ENCODE data around the gene SVEP1.

Gene SVEP1

DNA sequence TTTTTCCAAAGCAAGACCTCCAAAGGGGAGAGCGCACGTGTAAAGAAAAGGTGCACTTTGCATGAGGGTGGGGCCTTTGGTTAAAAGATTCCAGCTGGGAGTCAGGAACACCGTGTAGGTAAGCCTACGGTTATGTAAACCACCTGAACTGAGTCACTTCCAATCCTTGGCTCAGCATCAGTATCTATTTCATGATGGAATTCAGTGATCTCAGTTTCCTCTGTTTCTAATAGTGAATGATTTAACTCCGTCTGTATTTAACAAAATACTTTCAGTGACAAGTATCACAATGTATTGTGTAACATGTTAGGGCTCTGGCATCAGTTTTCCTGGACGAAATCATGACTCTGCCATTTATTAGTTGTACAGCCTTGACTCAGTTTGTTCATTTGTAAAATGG, 1.3 kb upstream of the SVEP1 start:
- Histone ChIP-seq H3K27me3 (ENCODE audit: control insufficient read depth, insufficient read depth, low read length, poor library complexity, severe bottlenecking) (peaks cover 51% of the 10 kb centered on the region), H3K4me1 (ENCODE audit: control insufficient read depth, insufficient read depth, low read length) (peaks cover 4% of the 10 kb centered on the region), H3K27ac (ENCODE audit: insufficient read depth, low read depth, low read length, poor library complexity, severe bottlenecking) (no peak overlapping the region), H3K36me3 (ENCODE audit: control insufficient read depth, insufficient read depth, low read length) (no peaks in the 10 kb centered on the region), H3K9me3 (ENCODE audit: control insufficient read depth, low read length) (no peaks in the 10 kb centered on the region), H3K4me3 (ENCODE audit: insufficient read depth, low read depth, low read length) (no peak overlapping the region)
- 69% methylated on average over 5 to 6 of the region's 6 CpGs for WGBS, 2 experiments

DNA sequence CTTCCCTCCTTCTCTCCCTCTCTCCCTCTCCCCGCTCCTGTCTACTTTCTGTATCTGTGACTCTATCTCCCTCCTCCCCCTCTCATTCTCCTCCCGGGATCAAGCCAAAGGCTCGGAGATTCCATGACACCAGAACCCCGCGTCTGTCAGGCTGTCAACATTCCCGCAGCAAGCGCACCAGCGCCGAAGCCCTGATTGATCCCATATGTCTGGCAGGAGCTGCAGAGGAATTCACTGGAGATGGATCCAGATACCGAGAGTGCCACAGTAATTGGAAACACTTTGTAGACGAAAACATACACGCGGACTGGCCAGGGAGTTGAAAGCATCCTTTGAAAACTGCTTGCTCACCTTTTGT, 300 bp upstream of the SVEP1 start:
- Histone ChIP-seq H3K4me3 (ENCODE audit: insufficient read depth, low read depth, low read length) (peak overlapping the region; percentile 56), H3K4me1 (ENCODE audit: control insufficient read depth, insufficient read depth, low read length) (peaks cover 4% of the 10 kb centered on the region), H3K36me3 (ENCODE audit: control insufficient read depth, insufficient read depth, low read length) (no peaks in the 10 kb centered on the region), H3K9me3 (ENCODE audit: control insufficient read depth, low read length) (no peaks in the 10 kb centered on the region), H3K27ac (ENCODE audit: insufficient read depth, low read depth, low read length, poor library complexity, severe bottlenecking) (no peak overlapping the region), H3K27me3 (ENCODE audit: control insufficient read depth, insufficient read depth, low read length, poor library complexity, severe bottlenecking) (peaks cover 51% of the 10 kb centered on the region)
- 2 to 4% methylated on average over 13 of the region's 13 CpGs for WGBS, 2 experiments

DNA sequence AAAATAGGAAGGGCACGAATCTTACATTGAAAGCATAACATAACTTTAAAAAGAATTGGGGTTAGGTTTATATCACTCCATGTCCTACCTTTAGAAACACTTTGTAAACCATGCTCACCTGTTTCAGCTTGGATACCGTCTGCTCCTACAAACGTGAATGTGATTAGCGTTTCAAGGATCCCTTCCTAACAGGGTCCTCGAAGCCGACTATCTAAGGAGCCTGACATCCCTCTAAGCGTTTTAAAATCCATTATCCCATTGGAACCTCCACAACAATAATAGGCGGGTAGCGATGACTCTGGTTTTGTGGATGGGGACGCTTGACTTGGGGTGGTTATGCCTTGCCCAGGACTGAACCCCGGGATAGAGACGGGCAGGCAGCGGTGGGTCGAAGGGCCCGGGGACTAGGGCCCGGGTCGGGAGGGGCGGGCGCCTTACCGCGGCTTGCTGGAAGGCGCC, 937 bp downstream of the SVEP1 start:
- WGBS, 2 experiments = 8 to 9% methylated on average over 20 to 22 of the region's 22 CpGs
- Histone ChIP-seq H3K27me3 (ENCODE audit: control insufficient read depth, insufficient read depth, low read length, poor library complexity, severe bottlenecking) (peaks cover 51% of the 10 kb centered on the region), H3K4me3 (ENCODE audit: insufficient read depth, low read depth, low read length) (peak overlapping the region; percentile 56), H3K27ac (ENCODE audit: insufficient read depth, low read depth, low read length, poor library complexity, severe bottlenecking) (no peak overlapping the region), H3K36me3 (ENCODE audit: control insufficient read depth, insufficient read depth, low read length) (no peaks in the 10 kb centered on the region), H3K4me1 (ENCODE audit: control insufficient read depth, insufficient read depth, low read length) (peaks cover 4% of the 10 kb centered on the region), H3K9me3 (ENCODE audit: control insufficient read depth, low read length) (no peaks in the 10 kb centered on the region)

DNA sequence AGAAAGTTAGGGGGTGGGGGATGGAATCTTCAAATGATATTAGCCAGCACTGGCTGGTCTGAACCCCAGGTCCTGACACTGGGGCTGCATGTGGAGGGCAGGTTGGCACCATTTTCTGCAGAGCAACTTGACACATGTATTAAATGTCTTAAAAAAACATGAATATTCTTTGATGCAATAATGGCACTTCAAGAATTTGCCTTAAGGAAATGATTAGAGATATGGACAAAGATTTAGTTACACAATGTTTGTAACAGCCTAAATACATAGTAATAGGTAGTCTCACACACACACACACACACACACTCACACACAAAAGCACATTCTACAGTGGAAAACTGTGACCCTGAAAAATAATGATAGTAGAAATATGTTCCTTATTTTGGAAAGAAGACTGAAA, 3.6 kb downstream of the SVEP1 start:
- H3K27me3 ChIP-seq (ENCODE audit: control insufficient read depth, insufficient read depth, low read length, poor library complexity, severe bottlenecking) = peaks cover 39% of the 10 kb centered on the region
- H3K27ac ChIP-seq (ENCODE audit: insufficient read depth, low read depth, low read length, poor library complexity, severe bottlenecking) = no peak overlapping the region
- H3K4me1 ChIP-seq (ENCODE audit: control insufficient read depth, insufficient read depth, low read length) = peaks cover 4% of the 10 kb centered on the region
- H3K9me3 ChIP-seq (ENCODE audit: control insufficient read depth, low read length) = no peaks in the 10 kb centered on the region
- H3K4me3 ChIP-seq (ENCODE audit: insufficient read depth, low read depth, low read length) = no peak overlapping the region
- H3K36me3 ChIP-seq (ENCODE audit: control insufficient read depth, insufficient read depth, low read length) = no peaks in the 10 kb centered on the region

DNA sequence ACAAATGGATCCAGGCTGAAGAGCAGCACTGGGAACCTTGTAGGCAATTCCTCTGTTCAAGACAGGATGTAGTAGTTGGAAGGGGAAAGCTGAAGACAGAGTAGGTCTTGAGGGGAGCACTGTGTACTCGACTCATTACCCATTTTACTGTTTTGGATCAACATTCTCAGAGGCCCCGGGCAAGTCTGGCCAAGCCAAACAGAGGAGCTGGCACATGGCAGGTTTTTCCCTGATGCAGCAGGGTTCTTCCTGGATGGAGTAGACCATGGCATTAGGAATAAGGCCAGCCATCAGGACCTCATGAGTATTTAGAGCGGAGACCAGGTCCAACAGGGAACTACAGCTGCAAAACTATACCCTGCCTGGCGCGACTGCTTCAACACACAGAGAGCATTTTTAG, 4.4 kb downstream of the SVEP1 start:
- Histone ChIP-seq H3K4me3 (ENCODE audit: insufficient read depth, low read depth, low read length) (no peak overlapping the region), H3K9me3 (ENCODE audit: control insufficient read depth, low read length) (no peaks in the 10 kb centered on the region), H3K27me3 (ENCODE audit: control insufficient read depth, insufficient read depth, low read length, poor library complexity, severe bottlenecking) (peaks cover 32% of the 10 kb centered on the region), H3K27ac (ENCODE audit: insufficient read depth, low read depth, low read length, poor library complexity, severe bottlenecking) (no peak overlapping the region), H3K4me1 (ENCODE audit: control insufficient read depth, insufficient read depth, low read length) (peaks cover 4% of the 10 kb centered on the region), H3K36me3 (ENCODE audit: control insufficient read depth, insufficient read depth, low read length) (no peaks in the 10 kb centered on the region)
- 90 to 97% methylated on average over 5 of the region's 5 CpGs for WGBS, 2 experiments

DNA sequence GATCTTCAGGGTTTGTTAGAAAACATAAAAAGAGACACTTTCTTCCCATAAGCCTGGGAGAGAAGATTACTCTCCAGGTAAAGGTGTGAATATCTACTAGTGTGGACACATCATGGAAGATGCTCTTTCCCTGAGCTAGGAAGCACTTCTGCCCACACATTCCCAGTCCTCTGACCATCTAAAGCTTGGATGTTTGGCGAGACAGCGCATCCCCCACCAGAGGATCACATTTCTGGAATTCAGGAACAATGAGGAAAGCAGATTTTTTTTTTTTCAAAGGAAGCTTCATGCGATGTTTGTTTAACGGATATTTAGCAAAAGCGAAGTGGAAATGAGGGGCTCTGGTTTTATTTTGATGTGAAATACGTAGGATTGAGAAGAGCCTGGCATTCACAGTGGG, 6.2 kb downstream of the SVEP1 start:
- no peaks in the 10 kb centered on the region for H3K36me3 ChIP-seq (ENCODE audit: control insufficient read depth, insufficient read depth, low read length)
- H3K4me3 ChIP-seq (ENCODE audit: insufficient read depth, low read depth, low read length) = no peak overlapping the region
- 83 to 87% methylated on average over 6 of the region's 6 CpGs for WGBS, 2 experiments
- no peaks in the 10 kb centered on the region for H3K4me1 ChIP-seq (ENCODE audit: control insufficient read depth, insufficient read depth, low read length)
- H3K27ac ChIP-seq (ENCODE audit: insufficient read depth, low read depth, low read length, poor library complexity, severe bottlenecking) = no peak overlapping the region
- H3K27me3 ChIP-seq (ENCODE audit: control insufficient read depth, insufficient read depth, low read length, poor library complexity, severe bottlenecking) = peaks cover 13% of the 10 kb centered on the region
- no peaks in the 10 kb centered on the region for H3K9me3 ChIP-seq (ENCODE audit: control insufficient read depth, low read length)

DNA sequence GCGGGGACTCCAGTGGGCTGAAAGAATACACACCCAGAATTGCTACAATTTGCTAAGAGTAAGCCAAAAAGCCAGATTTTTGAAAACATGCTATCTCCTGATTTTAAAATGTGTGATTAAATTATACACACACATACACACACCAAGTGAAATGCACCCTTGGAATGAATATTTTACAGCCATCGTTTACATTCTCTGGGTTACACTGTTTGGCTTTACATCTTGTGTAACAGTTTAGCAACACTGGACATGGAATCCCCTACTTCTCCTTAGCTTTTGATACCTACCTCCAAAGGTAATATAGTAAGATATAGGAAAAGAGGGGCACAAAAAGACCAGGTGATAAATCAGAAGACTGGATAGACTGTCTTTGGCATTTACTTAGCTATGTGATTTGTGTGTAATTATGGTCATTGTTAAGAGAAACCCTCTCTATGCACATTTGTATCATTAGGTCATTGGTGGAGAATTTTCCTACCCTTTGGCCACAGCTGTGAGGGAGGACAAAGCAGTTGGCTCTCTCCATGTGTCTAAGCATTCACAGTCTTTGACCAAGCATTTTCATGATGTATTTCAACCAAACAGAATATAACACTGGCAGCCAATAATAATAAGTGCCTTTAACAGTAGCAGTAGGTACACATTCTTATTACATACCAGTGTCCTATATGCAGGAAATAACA, 7.6 kb downstream of the SVEP1 start:
- no peak overlapping the region for H3K27ac ChIP-seq (ENCODE audit: insufficient read depth, low read depth, low read length, poor library complexity, severe bottlenecking)
- H3K27me3 ChIP-seq (ENCODE audit: control insufficient read depth, insufficient read depth, low read length, poor library complexity, severe bottlenecking) = no peaks in the 10 kb centered on the region
- no peak overlapping the region for H3K4me3 ChIP-seq (ENCODE audit: insufficient read depth, low read depth, low read length)
- no peaks in the 10 kb centered on the region for H3K9me3 ChIP-seq (ENCODE audit: control insufficient read depth, low read length)
- H3K36me3 ChIP-seq (ENCODE audit: control insufficient read depth, insufficient read depth, low read length) = no peaks in the 10 kb centered on the region
- no peaks in the 10 kb centered on the region for H3K4me1 ChIP-seq (ENCODE audit: control insufficient read depth, insufficient read depth, low read length)
- WGBS, 2 experiments = 90 to 94% methylated on average over 2 of the region's 2 CpGs

DNA sequence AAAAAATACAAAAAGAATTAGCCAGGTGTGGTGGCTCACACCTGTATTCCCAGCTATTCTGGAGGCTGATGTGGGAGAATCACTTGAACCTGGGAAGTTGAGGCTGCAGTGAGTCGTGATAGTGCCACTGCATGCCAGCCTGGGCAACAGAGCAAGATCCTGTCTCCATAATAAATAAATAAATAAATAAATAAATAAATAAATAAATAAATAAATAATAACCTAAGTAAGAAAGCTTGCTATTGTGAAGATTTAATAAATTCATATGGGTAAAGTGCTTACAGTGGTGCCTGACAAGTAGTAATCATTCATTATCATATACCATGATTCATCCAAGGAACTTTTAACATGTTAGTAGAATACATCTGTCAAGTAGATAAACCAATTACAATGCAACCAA, 13.4 kb downstream of the SVEP1 start:
- 88 to 90% methylated on average over 1 of the region's 1 CpG for WGBS, 2 experiments
- Histone ChIP-seq H3K27ac (ENCODE audit: insufficient read depth, low read depth, low read length, poor library complexity, severe bottlenecking) (no peak overlapping the region), H3K36me3 (ENCODE audit: control insufficient read depth, insufficient read depth, low read length) (no peaks in the 10 kb centered on the region), H3K9me3 (ENCODE audit: control insufficient read depth, low read length) (no peaks in the 10 kb centered on the region), H3K27me3 (ENCODE audit: control insufficient read depth, insufficient read depth, low read length, poor library complexity, severe bottlenecking) (no peaks in the 10 kb centered on the region), H3K4me1 (ENCODE audit: control insufficient read depth, insufficient read depth, low read length) (no peaks in the 10 kb centered on the region), H3K4me3 (ENCODE audit: insufficient read depth, low read depth, low read length) (no peak overlapping the region)

DNA sequence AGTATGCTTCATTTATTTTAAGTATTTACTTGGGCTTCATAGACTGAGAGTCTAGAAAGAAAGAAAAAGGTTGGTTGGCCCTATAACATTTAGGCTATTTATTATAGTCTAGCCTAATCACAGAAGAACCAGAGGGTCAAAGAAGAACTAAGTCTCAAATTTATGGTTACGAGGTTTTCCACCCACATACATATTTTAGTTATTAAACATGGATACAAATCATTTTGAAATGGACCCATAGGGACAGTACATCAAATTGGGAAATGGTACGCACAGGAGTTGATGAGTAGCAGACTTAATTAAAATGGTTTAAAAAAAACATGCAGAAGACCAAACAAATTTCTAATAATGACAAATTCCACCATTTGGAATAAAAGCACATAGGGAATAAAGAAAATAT, 17.7 kb downstream of the SVEP1 start:
- 93% methylated on average over 2 of the region's 2 CpGs; no CpG with 5 or more reads in 1 of the 2 experiments for WGBS, 2 experiments
- Histone ChIP-seq H3K36me3 (ENCODE audit: control insufficient read depth, insufficient read depth, low read length) (no peaks in the 10 kb centered on the region), H3K27ac (ENCODE audit: insufficient read depth, low read depth, low read length, poor library complexity, severe bottlenecking) (no peak overlapping the region), H3K27me3 (ENCODE audit: control insufficient read depth, insufficient read depth, low read length, poor library complexity, severe bottlenecking) (no peaks in the 10 kb centered on the region), H3K4me3 (ENCODE audit: insufficient read depth, low read depth, low read length) (no peak overlapping the region), H3K9me3 (ENCODE audit: control insufficient read depth, low read length) (no peaks in the 10 kb centered on the region), H3K4me1 (ENCODE audit: control insufficient read depth, insufficient read depth, low read length) (no peaks in the 10 kb centered on the region)

DNA sequence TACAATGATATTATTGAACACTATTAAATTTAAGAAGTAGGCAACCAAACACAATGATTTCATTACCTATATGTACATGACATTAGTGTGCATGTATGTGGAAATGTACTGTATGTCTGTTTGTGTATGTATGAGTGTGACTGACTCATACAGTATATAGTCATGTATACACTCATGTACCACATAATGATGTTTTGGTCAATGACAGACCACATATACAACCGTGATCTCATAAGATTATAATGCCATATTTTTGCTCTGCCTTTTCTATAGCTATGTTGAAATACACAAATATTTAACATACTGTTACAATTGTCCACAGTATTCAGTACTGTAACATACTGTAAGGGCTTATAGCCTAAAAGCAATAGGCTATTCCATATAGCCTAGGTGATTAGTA, 19.7 kb downstream of the SVEP1 start:
- H3K4me1 ChIP-seq (ENCODE audit: control insufficient read depth, insufficient read depth, low read length) = no peaks in the 10 kb centered on the region
- WGBS, 2 experiments = 79 to 80% methylated on average over 1 of the region's 1 CpG
- H3K27ac ChIP-seq (ENCODE audit: insufficient read depth, low read depth, low read length, poor library complexity, severe bottlenecking) = no peak overlapping the region
- H3K27me3 ChIP-seq (ENCODE audit: control insufficient read depth, insufficient read depth, low read length, poor library complexity, severe bottlenecking) = no peaks in the 10 kb centered on the region
- no peaks in the 10 kb centered on the region for H3K9me3 ChIP-seq (ENCODE audit: control insufficient read depth, low read length)
- H3K36me3 ChIP-seq (ENCODE audit: control insufficient read depth, insufficient read depth, low read length) = no peaks in the 10 kb centered on the region
- no peak overlapping the region for H3K4me3 ChIP-seq (ENCODE audit: insufficient read depth, low read depth, low read length)

Measured in ectodermal cell (in vitro differentiated cells).